Globus pallidus (tissue), 1 donor: Measurements from ENCODE around the gene NPHP4.

Experiments used
- DNase-seq: peaks from one replicate; pipeline ENCODE4 v3.0.0-alpha.2; 2015; ENCODE audit warnings: low spot score

The NPHP4 gene

DNA sequence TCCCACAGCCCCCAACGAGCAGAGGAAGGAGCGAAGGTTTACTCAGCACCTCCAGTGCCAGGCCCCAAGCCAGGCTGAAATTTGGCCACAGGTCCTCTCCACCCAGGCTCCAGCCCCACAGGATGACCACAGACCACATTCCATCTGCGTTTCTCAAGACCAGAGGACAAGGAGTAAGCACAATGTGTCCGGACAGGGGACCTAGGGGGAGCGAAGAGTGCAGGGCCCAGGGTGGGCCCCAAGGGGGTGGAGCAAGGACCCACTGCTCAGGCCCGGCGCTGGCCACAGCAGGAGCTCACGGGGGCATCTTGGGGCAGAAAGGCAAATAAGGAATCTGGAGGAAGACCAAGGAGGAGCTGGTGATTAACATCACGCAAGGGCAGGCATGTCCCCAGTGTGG is 100.5 kb downstream of the NPHP4 start:
- no peak for DNase-seq

DNA sequence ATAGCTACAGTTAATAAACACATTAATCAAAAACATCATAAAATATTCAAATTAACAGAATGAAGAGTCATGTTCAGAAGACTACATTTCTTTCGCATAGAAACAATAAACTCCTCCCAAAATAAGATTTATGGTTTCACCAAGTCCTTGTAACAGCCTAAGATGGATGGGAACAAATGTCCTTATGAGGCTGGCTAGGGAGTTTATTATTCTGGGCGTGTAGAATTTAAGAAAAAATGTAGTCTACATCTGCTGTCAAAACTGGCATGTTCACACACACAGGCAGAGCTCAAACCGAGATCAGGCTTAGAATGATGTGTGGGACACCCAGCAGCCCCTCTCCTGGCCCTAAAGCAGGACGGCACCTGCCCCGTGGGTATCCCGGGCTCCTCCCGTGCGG is 101.1 kb downstream of the NPHP4 start:
- no peak for DNase-seq

DNA sequence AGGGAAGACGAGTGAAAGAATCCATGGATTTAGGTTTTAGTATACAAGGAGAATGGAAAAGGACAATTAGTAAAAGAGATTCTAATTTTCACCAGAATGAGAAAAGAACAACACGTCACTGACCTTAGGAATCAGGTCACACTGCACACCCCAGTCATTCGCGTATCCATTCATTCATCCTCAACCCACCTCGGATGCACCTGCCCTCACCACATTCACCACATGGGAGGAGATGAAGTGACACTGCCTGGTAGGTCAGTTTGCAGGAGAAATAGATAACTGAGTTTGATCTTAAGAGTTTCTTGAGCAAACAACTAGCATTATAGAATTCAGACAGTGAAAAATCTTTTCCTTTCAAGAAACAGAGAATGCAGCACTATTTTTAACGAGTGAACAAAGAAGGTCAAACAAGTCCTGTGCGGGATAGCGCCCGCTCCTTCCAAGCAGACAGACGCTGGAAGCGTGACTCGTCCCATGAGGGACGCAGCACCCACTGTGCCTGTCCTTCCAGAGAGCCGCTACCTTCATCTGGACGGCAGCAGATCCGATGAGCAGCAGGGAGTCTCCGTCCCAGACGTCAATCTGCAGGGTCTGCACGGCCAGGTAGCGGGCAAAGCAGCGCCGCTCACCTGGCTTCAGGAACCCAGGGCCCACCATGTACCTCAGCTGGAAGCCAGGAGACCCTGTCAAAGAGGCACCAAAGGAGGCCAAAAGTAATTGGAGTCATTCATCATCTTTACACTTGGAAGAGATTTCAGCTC is 101.7 kb downstream of the NPHP4 start:
- no peak for DNase-seq

- DNase-seq = no peak
Measured at GRCh38 chr1:5889901-5890300, 102.3 kb downstream of the NPHP4 start.

- DNase-seq = no peak
Measured at GRCh38 chr1:5889462-5889861, 102.8 kb downstream of the NPHP4 start.

DNA sequence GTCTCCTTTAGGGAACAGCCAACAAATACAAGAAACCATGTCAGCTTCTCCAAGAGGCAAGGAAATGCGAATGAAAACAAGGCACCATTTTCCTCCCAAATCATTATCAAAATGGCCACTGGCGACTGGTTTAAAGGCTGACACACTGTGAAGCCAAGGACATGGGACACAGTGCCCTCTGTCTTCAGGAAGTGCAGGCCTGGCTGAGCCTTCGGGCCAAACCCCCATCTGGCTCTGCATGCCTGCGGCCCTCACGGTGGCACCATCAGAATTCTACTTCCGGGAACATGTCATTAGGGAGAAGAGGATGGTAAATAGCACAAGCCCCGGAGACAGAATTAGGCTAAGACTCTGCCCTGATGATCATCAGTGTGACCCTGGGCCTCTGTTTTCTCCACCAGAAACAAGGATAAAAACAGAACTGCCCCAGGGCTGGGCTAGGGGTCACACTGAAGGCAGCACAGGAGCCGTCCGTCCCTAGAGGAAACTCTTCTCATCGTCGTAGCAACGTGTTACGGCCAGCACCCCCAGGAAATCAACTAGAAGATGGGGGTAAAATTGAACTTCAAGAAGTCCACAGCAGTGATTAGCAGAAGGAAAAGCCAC is 103.5 kb downstream of the NPHP4 start:
- no peak for DNase-seq

DNA sequence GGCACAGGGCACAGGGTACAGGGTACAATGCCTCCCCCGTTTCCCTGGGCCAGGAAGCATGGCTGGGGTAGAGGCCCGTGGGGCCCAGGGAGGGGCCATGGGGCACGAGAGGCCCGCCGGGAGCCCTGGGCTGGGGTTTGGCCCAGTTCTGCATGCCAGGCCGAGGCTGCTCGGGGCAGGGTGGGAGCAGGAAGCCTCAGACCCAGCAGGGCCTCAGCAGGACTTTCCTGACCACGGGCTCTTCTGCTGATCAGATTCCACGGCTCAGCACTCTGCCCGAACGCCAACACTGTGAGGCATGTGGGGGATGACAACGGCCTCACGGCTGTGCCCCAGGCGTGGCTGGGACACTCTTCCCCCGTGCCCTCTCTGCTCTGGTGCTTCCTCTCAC is 104.3 kb downstream of the NPHP4 start:
- no peak for DNase-seq

GRCh38 chr1:5887349-5887970 is 104.8 kb downstream of the NPHP4 start:
- no peak for DNase-seq

DNA sequence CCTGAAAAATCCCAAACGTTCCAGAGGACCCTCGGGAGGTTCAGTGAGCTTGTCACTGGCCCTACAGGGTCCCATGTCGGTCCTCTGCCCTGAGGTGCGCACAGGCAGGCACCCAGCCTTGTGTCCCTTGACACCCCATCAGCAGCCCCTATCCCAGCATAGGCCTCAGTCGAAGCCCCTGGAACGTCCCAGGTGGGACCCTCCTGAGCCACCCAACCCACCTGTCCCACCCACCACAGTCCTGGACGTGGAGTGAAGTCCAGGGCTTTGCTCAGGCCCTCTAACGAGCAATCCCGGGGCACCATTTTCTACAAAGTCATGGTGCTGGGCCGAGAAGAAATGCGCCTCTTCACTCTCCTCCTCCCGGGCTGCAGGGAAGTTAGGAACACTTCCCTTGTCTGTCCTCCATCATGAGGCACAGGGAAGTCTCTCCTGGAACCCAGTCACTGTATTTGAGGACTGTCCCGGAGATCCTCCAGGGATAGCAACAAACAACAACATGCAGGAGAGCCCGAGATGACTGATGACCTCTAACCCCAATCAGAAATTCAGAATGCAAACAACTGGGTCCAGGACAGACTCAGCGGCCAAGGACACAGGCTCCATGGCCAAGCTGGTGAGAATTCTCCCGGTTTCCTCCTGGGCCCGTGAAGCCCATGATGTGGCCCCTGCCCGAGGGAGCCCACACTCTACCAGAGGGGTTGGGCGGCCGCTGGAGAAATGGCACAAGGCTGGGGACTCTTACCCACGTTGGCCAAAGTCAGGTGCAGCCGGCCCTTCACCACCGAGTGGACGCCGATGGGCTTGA is 105.5 kb downstream of the NPHP4 start:
- DNase-seq = no peak

GRCh38 chr1:5886140-5886483 is 106.1 kb downstream of the NPHP4 start:
- DNase-seq = no peak

DNA sequence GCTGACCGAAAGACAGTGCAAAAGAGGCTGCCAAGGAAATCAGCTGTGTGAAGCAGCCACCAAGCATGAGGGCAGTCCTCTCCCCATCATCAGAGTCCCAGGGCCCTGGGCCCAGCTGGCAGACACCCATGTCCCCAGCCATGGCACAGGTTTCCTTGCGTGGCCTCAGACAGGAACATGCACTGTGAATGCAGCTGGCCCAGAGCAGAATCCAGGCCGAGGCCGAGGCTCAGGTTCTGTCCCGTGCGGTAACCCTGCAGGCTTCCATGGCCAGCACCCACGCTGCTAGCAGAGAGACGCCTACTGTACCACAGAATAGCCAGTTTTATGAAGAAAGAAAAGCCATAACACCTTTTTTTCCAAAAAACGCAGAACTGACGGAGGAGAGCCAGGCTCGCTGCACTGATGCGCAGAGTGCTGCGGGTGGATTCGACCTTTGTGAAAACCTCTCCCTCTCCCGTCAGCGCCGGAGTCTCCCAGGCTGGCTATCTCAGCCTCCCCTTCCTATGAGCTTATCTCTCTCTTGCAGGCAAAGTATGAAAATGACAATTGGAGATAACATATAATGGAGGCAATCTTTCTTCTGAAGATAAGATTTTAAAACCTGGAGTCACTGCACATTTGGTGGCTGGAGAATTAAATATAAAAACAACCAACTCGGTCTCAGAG is 106.6 kb downstream of the NPHP4 start:
- DNase-seq = no peak

- no peak for DNase-seq
Measured at GRCh38 chr1:5884110-5884509, 108.1 kb downstream of the NPHP4 start.

DNA sequence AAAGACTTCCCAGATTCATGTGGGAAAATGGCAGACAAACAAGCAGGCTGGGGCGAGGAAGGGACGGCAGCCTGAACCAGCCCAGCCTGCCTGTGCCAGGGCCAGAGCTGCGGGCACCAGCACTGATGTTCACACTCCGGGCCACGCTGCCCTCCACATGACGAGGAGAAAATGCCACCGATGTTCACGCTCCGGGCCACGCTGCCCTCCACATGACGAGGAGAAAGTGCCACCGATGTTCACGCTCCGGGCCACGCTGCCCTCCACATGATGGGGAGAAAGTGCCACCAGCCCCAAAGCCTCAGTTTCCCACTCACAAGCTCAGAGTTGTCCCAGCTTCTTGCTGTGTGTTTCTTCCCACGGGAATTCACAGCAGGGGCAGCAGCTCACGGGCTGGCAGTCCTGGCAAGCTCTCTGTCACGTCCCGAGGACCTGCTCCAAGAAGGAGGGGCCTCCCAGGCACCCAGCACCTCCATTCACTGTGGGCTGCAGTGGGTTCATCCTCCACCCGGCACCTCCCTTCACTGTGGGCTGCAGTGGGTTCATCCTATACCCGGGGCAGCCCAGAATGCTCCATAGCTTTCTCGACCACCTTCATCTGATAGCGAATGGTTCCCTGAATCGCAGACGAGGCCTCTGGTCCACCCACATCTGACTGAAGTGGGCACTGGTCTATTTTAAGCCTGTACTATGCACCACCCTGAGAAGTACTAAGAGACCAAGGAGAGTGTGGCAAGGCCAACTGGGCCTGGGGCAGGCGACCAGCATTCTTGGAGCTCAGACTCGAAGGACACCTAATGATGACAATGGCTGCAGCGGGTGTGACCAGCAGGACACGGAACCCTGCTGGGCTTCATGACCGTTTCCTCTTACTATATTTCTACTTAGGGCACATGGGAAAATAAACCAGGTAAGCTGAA is 108.8 kb downstream of the NPHP4 start:
- DNase-seq = no peak

DNA sequence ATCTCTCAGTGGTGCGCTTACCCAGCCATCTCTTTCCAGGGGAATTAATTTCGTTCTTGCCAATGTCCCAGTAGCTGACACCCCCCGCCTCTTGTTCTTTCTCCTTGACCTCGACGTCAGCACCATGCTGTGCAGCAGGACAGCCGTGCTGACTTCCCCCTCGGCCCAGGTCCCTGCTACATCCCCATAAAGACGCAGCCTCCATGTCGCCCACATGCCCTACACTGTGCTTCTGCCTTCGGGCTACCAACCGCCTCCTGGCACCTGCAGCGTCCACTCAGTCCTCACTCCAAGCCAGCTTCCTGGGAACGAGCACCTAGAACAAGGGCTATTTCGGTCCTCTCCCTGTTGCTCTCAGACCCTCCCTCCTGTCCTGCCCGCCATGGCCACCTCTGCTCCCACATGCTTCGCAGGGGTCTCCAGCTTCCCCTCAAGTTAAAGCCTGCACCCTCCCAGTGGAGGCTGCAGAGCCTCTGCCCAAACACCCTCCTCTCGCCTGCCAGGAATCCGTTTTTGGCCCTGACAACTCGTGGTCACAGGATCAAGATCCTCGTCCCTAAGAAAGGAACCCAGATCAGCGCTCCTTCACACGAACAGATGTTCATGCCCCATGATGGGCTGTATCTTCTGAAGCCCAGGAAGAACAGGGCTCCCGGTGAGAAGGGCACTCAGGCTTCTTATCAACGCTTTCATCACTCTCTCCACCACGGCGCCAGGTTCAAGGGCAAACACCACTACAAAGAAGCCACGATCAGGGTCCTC is 109.7 kb downstream of the NPHP4 start:
- DNase-seq = no peak

DNA sequence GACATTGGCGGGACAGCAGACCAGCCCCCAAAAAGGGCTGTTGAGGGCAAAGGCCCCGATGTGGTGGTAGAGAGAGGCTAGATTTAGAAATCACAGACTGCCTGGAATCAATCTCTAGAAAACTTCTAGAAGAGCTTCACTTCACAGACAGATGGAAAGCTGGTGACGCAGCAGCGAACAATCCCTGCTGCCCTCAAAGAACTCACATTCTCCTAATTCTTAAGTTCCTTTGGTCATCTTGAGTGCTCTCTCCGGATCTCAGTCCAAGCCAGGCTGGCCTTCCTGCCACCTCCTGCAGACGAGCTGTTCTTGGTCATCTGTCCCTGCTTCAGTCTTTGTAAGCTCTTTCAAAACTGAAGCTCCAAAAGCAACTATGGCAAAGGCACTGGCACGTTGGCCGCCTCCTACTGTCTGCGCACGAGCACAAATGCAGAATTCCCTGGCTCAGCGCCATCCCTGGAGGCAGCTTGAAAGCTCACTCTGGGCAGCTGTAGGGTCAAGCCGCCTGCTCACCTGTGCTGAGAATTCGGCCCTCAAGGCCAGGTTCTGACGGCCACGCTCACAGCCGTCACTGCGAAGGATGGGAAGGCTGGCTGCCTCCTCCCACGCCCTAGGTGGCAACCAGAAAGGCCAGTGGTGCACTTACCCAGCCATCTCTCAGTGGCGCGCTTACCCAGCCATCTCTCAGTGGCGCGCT is 110.6 kb downstream of the NPHP4 start:
- DNase-seq = no peak

GRCh38 chr1:5880630-5881405 is 111.4 kb downstream of the NPHP4 start:
- DNase-seq = no peak

DNA sequence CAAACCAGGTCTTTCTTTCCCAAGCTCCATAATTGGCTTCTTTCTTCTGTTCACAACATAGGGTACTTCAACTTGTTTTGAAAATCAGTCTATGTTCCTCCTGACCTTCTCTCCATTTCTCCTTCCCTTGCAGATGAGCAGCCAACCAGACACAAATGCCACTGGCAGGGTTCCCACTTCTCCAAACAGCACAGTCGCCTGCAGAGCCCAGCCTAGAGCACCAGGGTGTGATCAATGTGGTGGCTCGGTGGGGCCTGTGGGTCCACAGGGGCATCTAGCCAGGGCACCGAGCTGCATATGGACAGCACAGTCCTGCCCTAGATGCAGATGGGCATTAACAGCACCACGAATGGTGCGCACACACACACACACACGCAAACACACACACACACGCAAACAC is 112.8 kb downstream of the NPHP4 start:
- no peak for DNase-seq

- no peak for DNase-seq
Measured at GRCh38 chr1:5878971-5879370, 113.3 kb downstream of the NPHP4 start.
